Measurements from ENCODE around the gene NFKBIZ. TPM values are rescaled to one million over a fixed set of nuclear protein-coding genes. Genes with fewer than 3 reads are reported as not detected.

NFKBIZ gene
- total and polyA plus RNA-seq, 9 of the 15 experiments (the other 6 are each of a cell fraction or from before 2014, with no cell fraction given) = 1.2 to 13.7 (median 5.7) TPM

GRCh38 chr3:101850246-101851051 lies 1.1 kb downstream of the NFKBIZ start (continued):
- TF ChIP-seq CHD7 (IDR thresholded peaks at IDR 0.05; ENCODE audit: low read depth, low read length) (no peak), HMGXB4 (CRISPR knock-in tag; IDR thresholded peaks at IDR 0.05) (no peak), HNRNPH1 (optimal IDR thresholded peaks at IDR 0.05; ENCODE audit: low read depth, low read length) (no peak), TAL1 (IDR thresholded peaks at IDR 0.05) (peak; percentile 41), YBX1 (IDR thresholded peaks at IDR 0.05) (no peak), PRDM10 (IDR thresholded peaks at IDR 0.05; ENCODE audit: partially characterized antibody) (no peak), CBFA2T2 (conservative IDR thresholded peaks at IDR 0.05) (peak; percentile 39; the same call in 1 of the 2 replicates), ARNT (IDR thresholded peaks at IDR 0.05) (no peak), HDAC6 (IDR thresholded peaks at IDR 0.05; ENCODE audit: low read depth, low read length) (no peak)
